ENCODE measurements around the gene UBE4B.
"Not testable (repeated sequence)": the region's sequence is repeated elsewhere in the genome, so short reads cannot be mapped to it uniquely, and the experiment has no call there.

Gene UBE4B

DNA sequence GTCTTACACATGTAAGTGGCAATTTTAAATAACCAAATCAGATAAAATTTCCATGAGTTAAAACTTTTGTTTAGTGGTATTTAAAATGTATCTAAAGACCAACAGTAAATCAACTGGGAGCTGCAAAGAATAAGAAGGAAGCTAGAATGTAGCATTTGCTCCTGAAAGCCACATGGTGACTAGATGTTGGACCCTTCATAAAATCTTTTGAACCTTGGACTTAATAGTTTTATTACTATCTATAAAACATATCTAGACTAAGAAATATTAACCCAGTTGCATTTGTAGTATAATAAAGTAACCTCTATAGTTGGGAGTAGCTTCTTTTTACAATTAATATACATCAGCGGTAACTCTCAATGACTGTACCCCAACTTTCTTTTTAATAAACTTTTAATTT, 72.1 kb downstream of the UBE4B start:
- no peak for DNase-seq (ENCODE audit: low read depth, low spot score)
- H3K4me3 ChIP-seq (ENCODE audit: low read length) = no peak overlapping the region

GRCh38 chr1:10105484-10105883, 72.7 kb downstream of the UBE4B start:
- no peak for DNase-seq (ENCODE audit: low read depth, low spot score)

DNA sequence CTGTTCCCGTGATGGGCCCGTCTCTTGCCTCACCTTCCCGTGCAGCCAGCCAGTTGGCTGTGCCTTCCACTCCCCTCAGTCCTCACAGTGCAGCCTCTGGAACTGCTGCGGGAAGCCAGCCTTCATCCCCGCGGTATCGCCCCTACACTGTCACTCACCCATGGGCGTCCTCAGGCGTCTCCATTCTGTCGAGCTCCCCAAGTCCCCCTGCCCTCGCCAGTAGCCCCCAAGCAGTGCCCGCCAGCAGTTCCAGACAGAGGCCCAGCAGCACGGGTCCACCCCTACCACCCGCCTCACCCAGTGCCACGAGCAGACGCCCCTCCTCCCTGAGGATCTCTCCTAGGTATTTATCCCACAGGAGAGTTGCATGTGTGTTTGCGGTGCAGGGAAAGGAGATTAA, 73.5 kb downstream of the UBE4B start:
- no peak for DNase-seq (ENCODE audit: low read depth, low spot score)
- no peak overlapping the region for H3K4me3 ChIP-seq (ENCODE audit: low read length)

More at GRCh38 chr1:10105484-10105883, 72.7 kb downstream of the UBE4B start:
- H3K4me3 ChIP-seq (ENCODE audit: low read length) = no peak overlapping the region

DNA sequence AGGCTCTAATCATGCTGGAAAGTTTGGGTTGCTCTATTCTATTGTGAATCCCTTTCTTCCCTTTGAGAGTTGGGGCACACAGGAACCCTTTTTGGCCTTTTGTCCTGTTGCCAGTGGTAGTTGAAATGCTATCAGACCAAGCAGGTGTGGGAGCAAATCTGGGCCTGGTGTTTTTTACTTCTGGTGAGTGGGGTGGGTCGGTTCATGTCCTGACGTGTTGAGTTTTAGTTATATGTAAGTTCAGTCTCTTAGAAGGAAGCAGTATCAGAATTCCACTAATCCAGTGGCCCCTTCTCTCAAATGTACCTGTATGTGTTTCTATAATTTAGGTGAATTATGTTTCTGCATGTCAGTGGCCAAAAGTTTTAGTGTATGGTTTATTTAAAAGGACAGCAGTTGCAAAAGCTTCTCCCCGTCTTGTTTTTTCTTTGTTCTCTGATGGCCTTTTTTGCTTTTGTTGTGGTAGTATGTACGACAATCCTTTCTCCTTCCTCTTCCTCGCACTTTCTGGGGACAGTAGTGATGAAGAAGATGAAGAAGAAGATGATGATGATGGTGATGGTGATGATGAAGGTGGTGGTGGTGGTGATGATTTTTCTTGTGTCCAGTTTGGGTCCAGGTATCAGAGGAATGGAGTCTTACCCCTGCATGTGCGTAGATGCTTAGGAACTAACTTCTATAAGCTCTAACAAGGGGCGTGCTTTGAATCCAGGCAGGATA, 74.2 kb downstream of the UBE4B start:
- H3K4me3 ChIP-seq (ENCODE audit: low read length) = no peak overlapping the region
- no peak for DNase-seq (ENCODE audit: low read depth, low spot score)

GRCh38 chr1:10107476-10107847, 74.7 kb downstream of the UBE4B start:
- H3K4me3 ChIP-seq (ENCODE audit: low read length); DNase-seq (ENCODE audit: low read depth, low spot score): not testable (repeated sequence)

- DNase-seq (ENCODE audit: low read depth, low spot score) = no peak
- H3K4me3 ChIP-seq (ENCODE audit: low read length) = no peak overlapping the region
Measured at GRCh38 chr1:10108134-10108663, 75.4 kb downstream of the UBE4B start.

GRCh38 chr1:10108948-10109708, 76.4 kb downstream of the UBE4B start:
- H3K4me3 ChIP-seq (ENCODE audit: low read length) = no peak overlapping the region
- DNase-seq (ENCODE audit: low read depth, low spot score) = no peak

DNA sequence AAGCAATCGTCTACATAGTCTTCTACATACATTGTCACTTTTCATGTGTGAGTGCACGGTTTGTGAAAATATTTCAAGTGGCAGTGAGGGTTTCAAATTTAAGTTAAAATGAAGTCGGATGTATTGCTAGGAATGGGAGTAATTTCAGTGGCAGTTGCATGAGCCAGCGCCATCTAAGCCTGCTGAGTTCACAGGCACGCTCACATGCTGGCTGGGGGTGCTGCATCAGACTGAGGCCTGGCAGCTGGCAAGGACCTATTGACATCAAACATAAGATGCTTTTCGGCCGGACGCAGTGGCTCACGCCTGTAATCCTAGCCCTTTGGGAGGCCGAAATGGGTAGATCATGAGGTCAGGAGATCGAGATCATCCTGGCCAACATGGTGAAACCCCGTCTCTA, 80.7 kb downstream of the UBE4B start:
- no peak overlapping the region for H3K4me3 ChIP-seq (ENCODE audit: low read length)
- DNase-seq (ENCODE audit: low read depth, low spot score) = no peak

DNA sequence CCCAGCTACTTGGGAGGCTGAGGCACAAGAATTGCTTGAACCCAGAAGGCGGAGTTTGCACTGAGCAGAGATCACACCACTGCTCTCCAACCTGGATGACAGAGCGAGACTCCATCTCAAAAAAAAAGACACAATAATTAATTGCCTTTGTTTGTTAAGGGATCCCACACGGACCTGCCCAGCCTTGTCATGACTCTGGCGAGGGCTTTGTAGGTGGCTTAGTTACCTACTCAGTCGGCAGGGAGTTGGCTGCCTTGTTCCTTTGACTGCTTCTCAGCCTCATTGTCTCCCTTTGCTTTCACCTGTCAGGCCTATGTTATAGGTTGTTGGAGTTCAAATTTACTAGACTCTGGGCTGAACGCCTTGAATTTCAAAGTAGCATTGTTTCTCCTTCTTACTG, 82.0 kb downstream of the UBE4B start:
- no peak for DNase-seq (ENCODE audit: low read depth, low spot score)
- no peak overlapping the region for H3K4me3 ChIP-seq (ENCODE audit: low read length)

DNA sequence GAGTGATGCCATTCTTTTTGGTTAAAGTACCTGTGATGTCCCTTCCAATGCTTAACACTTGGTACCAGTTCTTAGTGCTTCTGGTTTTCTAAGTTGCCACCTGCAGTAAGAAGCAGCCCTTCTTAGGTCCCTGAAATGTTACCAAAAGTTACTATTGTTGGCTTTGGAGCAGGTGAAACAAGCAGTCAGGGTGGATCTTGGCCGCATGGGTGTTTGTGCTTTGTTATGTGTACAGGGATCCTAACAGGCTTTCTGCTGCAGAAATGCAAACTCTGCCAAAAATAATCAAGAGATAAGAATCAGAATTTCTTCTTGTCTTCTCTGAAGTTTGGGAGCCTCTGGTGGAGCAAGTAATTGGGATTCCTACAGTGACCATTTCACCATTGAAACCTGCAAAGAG, 84.4 kb downstream of the UBE4B start:
- DNase-seq (ENCODE audit: low read depth, low spot score) = no peak
- H3K4me3 ChIP-seq (ENCODE audit: low read length) = no peak overlapping the region

DNA sequence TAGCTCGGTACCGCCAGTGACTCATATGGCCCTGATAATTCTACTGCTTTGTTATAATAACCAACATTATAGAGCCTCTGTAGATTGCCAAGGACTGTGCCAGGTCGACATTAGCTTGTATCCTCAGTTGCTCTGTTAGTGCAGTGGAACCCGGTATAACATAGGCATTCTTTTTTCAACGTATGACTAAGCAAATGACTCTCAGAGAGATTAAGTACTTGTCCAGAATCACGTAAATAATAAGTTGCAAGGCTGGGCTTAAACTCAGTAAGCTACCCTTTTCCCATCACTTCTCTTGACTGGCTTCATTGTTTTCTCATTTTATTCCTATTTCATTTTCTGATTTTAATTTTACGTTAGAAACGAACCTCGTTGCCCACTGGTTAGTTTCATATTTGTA, 85.1 kb downstream of the UBE4B start:
- H3K4me3 ChIP-seq (ENCODE audit: low read length) = no peak overlapping the region
- no peak for DNase-seq (ENCODE audit: low read depth, low spot score)

DNA sequence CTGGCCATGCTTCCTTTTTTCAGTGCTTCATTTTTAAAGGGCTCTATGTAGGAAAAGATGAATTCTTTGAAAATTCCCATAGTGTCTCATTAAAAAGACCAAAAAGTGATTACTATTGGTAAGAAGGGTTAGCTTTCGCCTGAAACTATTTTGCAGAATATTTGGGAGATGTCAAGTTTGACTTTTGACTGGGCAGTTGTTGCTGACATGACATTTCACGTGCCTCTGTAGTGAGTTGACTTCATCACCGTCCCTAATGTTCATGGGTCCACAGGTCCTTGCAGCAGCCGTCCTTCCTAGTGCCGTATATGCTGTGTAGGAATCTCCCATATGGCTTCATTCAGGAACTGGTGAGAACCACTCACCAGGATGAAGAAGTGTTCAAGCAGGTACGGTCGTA, 88.9 kb downstream of the UBE4B start:
- no peak overlapping the region for H3K4me3 ChIP-seq (ENCODE audit: low read length)
- DNase-seq (ENCODE audit: low read depth, low spot score) = no peak

GRCh38 chr1:10122926-10123325, 90.2 kb downstream of the UBE4B start:
- DNase-seq (ENCODE audit: low read depth, low spot score) = no peak
- H3K4me3 ChIP-seq (ENCODE audit: low read length) = no peak overlapping the region

DNA sequence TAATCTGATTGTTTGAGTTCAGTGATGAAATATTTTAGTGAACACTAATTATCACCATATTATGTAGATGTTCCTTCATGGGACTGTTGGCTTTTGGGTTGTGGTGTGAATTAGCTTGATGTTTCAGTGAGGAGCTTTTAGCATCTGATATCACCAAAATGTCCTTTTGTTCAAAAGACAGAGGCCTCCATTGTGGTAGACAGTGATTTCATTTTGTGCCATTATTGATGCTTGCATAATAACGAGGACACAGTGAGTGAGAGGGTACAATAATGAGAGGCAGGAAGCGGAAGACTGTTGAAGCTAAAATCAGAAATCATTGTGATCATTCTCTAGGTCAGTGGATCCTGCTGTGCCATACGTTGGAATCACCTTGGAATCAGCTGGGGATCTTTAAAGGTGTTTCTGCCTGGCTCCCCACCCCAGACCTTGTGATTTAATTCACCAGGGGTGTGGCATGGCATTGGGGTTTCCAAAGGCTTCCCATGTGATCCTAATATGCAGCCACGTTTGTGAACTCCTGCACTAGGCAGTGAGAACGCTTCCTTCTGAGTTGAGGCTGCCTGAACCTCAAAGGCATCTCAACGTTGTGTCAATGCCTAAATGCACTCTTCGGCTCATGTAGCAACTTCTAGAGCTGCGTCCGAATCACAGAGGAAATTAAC, 95.5 kb downstream of the UBE4B start:
- no peak for DNase-seq (ENCODE audit: low read depth, low spot score)

GRCh38 chr1:10132316-10132715, 99.6 kb downstream of the UBE4B start:
- H3K4me3 ChIP-seq (ENCODE audit: low read length) = no peak overlapping the region
- no peak for DNase-seq (ENCODE audit: low read depth, low spot score)

More for the DNA sequence above, 95.5 kb downstream of the UBE4B start:
- H3K4me3 ChIP-seq (ENCODE audit: low read length) = no peak overlapping the region

GRCh38 chr1:10132852-10133251, 100.1 kb downstream of the UBE4B start:
- DNase-seq (ENCODE audit: low read depth, low spot score) = no peak
- H3K4me3 ChIP-seq (ENCODE audit: low read length) = no peak overlapping the region

GRCh38 chr1:10140981-10141380, 108.2 kb downstream of the UBE4B start:
- H3K4me3 ChIP-seq (ENCODE audit: low read length) = no peak overlapping the region
- DNase-seq (ENCODE audit: low read depth, low spot score) = peak; percentile 93

DNA sequence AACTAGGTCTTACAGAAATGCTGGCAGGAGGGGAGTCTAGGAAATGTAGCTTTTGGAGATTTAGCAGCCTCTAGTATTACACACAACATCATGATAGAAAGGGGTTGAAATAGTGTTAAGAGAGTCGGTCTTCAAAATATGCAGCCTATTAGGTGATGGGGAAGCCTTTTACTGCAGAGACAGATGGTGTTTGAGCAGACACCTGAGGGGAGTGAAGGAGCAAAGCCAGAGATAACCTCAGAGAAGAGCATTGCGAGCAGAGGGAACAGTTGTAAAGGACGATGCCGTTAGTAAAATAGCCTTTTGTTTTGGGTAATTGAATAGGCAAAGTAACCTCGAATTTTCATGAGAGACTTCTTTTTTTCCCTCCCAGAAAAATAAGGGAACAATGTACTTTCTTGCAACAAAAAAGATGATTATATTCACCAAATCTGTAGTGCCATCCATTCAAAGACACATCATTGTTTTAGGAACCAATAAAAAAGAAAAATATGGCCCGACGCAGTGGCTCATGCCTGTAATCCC, 111.3 kb downstream of the UBE4B start:
- no peak for DNase-seq (ENCODE audit: low read depth, low spot score)
- no peak overlapping the region for H3K4me3 ChIP-seq (ENCODE audit: low read length)

GRCh38 chr1:10146391-10146790, 113.6 kb downstream of the UBE4B start:
- H3K4me3 ChIP-seq (ENCODE audit: low read length) = no peak overlapping the region
- no peak for DNase-seq (ENCODE audit: low read depth, low spot score)

DNA sequence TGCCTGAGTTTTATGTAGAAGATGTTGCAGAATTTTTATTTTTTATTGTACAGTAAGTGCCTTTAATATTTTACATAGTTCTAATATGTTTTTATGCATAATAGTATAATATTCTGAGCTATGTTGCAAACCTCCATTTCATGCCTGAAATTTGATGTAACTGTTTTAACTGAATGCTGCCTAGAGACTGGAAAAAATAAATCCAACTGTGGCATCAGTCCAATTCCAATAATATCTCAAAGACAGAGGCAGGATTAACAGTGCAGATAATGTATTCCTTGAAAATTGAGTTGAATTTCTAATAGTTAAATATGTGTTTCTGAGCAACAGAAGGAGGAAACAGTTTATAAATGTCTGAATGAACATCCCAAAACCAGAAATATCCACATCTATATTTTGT, 116.5 kb downstream of the UBE4B start:
- H3K4me3 ChIP-seq (ENCODE audit: low read length) = no peak overlapping the region
- no peak for DNase-seq (ENCODE audit: low read depth, low spot score)
